ENCODE measurements around the gene PAK5. TPM values are rescaled to one million over a fixed set of nuclear protein-coding genes. Genes with fewer than 3 reads are reported as not detected.
A peak's percentile ranks its signal among the peaks of the same experiment; 100 is the strongest.

PAK5 gene
- total RNA-seq, 4 donors from 2014 or later, result 0.22 TPM; not detected in 3

- DNase-seq (ENCODE audit: low spot score in 2 of 2), result no peak
- Histone ChIP-seq H3K36me3 (no peaks in the 10 kb centered on the region), H3K27ac (no peak overlapping the region), H3K4me3 (no peak overlapping the region), H3K4me1 (peaks cover 0 to 4% (median 0%) of the 10 kb centered on the region in 4 donors), H3K9me3 (no peaks in the 10 kb centered on the region), H3K27me3 (no peaks in the 10 kb centered on the region)
- 36 to 40% methylated on average over 4 of the region's 4 CpGs for WGBS, 2 donors
- TF ChIP-seq EP300 (IDR thresholded peaks at IDR 0.05) (no peak), POLR2A (IDR thresholded peaks at IDR 0.05) (no peak)
- TF ChIP-seq, protein P1, sequence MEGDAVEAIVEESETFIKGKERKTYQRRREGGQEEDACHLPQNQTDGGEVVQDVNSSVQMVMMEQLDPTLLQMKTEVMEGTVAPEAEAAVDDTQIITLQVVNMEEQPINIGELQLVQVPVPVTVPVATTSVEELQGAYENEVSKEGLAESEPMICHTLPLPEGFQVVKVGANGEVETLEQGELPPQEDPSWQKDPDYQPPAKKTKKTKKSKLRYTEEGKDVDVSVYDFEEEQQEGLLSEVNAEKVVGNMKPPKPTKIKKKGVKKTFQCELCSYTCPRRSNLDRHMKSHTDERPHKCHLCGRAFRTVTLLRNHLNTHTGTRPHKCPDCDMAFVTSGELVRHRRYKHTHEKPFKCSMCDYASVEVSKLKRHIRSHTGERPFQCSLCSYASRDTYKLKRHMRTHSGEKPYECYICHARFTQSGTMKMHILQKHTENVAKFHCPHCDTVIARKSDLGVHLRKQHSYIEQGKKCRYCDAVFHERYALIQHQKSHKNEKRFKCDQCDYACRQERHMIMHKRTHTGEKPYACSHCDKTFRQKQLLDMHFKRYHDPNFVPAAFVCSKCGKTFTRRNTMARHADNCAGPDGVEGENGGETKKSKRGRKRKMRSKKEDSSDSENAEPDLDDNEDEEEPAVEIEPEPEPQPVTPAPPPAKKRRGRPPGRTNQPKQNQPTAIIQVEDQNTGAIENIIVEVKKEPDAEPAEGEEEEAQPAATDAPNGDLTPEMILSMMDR (IDR thresholded peaks at IDR 0.05), result no peak
Measured at GRCh38 chr20:9492067-9492466, 346.8 kb downstream of the PAK5 start.

GRCh38 chr20:9491324-9491723 is 347.6 kb downstream of the PAK5 start:
- WGBS, 2 donors, result 73 to 80% methylated on average over 1 of the region's 1 CpG
- no peaks in the 10 kb centered on the region for H3K27me3 ChIP-seq
- peaks cover 0 to 4% (median 0%) of the 10 kb centered on the region in 4 donors for H3K4me1 ChIP-seq
- no peak overlapping the region for H3K27ac ChIP-seq
- H3K9me3 ChIP-seq, result no peaks in the 10 kb centered on the region
- H3K4me3 ChIP-seq, result no peak overlapping the region
- TF ChIP-seq, protein P1 (IDR thresholded peaks at IDR 0.05), result no peak
- TF ChIP-seq POLR2A (IDR thresholded peaks at IDR 0.05), result no peak
- TF ChIP-seq EP300 (IDR thresholded peaks at IDR 0.05), result no peak
- no peak for DNase-seq (ENCODE audit: low spot score in 2 of 2)
- no peaks in the 10 kb centered on the region for H3K36me3 ChIP-seq

DNA sequence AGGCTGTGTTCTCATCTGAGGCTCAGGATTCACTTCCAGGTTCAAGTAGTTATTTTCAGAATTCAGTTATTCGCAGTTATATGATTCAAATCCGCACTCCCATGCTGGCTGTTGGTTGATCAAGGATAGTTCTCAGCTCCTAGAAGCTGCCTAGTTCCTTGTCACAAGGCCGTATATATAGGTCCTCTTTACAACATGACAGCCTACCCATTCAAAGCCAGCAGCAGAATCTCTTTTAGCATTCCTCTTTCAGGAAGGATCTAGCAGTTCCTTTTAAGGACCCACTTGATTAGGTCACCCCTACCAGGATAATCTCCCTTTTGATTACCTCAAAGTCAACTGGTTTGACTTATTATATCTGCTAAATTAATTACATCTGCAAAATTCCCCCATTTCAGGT is 348.2 kb downstream of the PAK5 start:
- H3K9me3 ChIP-seq, result no peaks in the 10 kb centered on the region
- 85 to 89% methylated on average over 3 of the region's 3 CpGs for WGBS, 2 donors
- H3K4me3 ChIP-seq, result no peak overlapping the region
- H3K4me1 ChIP-seq, result peaks cover 0 to 4% (median 0%) of the 10 kb centered on the region in 4 donors
- TF ChIP-seq POLR2A (IDR thresholded peaks at IDR 0.05) (no peak), EP300 (IDR thresholded peaks at IDR 0.05) (no peak)
- TF ChIP-seq, protein P1 (IDR thresholded peaks at IDR 0.05), result no peak
- H3K36me3 ChIP-seq, result no peaks in the 10 kb centered on the region
- no peak for DNase-seq (ENCODE audit: low spot score in 2 of 2)
- no peaks in the 10 kb centered on the region for H3K27me3 ChIP-seq
- no peak overlapping the region for H3K27ac ChIP-seq

DNA sequence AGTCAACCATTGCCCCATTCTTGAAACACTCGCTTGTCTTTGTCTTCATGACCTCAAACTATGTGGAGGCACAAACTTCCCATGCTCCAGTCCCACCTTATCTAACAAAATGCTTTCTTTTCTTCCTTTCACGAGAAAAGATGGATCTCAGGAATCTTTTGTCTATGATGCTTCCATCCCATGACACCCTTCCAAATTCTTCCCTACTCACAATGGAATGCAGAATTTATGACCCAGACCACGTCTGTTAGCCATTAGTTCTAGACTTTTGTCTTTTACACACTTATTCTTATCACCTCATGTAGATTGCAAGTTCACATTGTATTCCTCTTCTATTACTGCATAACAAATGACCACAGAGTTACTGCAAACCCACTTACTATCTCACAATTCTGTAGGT is 348.7 kb downstream of the PAK5 start:
- H3K27me3 ChIP-seq, result no peaks in the 10 kb centered on the region
- TF ChIP-seq, protein P1 (IDR thresholded peaks at IDR 0.05), result no peak
- TF ChIP-seq EP300 (IDR thresholded peaks at IDR 0.05), result no peak

GRCh38 chr20:9488063-9488462 is 350.8 kb downstream of the PAK5 start:
- H3K4me3 ChIP-seq, result no peak overlapping the region
- H3K9me3 ChIP-seq, result no peaks in the 10 kb centered on the region
- H3K4me1 ChIP-seq, result peaks cover 0 to 4% (median 0%) of the 10 kb centered on the region in 4 donors
- H3K27me3 ChIP-seq, result no peaks in the 10 kb centered on the region
- no peaks in the 10 kb centered on the region for H3K36me3 ChIP-seq
- H3K27ac ChIP-seq, result peak overlapping the region in 3 of 4 donors; percentile 10 to 65 (median 36)
- WGBS, 2 donors, result 26 to 27% methylated on average over 2 of the region's 2 CpGs
- no peak for TF ChIP-seq POLR2A (IDR thresholded peaks at IDR 0.05)
- peak in 1 of 2 donors; percentile 32 for TF ChIP-seq EP300 (IDR thresholded peaks at IDR 0.05)
- DNase-seq (ENCODE audit: low spot score in 2 of 2), result no peak

More for the DNA sequence above, 348.7 kb downstream of the PAK5 start:
- H3K4me1 ChIP-seq, result peaks cover 0 to 4% (median 0%) of the 10 kb centered on the region in 4 donors
- no peaks in the 10 kb centered on the region for H3K9me3 ChIP-seq
- WGBS, 2 donors, result 47 to 54% methylated on average over 3 of the region's 3 CpGs
- no peak for DNase-seq (ENCODE audit: low spot score in 2 of 2)
- no peak overlapping the region for H3K27ac ChIP-seq
- no peak overlapping the region for H3K4me3 ChIP-seq
- no peaks in the 10 kb centered on the region for H3K36me3 ChIP-seq

Other genes with a start within 250 kb of the PAK5 start
- gene ANKEF1, start 195.9 kb upstream of the PAK5 start, total RNA-seq, result 1 to 10 TPM in 3 of 4 donors, under 1 TPM in 1; 0.87 to 2.4 (median 1.7) TPM